CD8-positive, alpha-beta memory T cell (primary cell): ENCODE data around the gene CCBE1. TPM values are rescaled to one million over a fixed set of nuclear protein-coding genes. Genes with fewer than 3 reads are reported as not detected.

Experiments used
- CTCF ChIA-PET: fragments of 350-600 bp; sonication (Branson Sonifier 250); formaldehyde crosslinking; loops from one replicate; lab custom pipeline; 2021; ENCODE audit warnings: antibody characterized with exemption; lab: Charles Lee
- POLR2A ChIA-PET: fragments of 350-600 bp; sonication (Branson Sonifier 250); formaldehyde crosslinking; loops from one replicate; lab custom pipeline; 2021; ENCODE audit warnings: antibody characterized with exemption; lab: Charles Lee
- DNase-seq, 5 donors: peaks; one replicate each; pipeline versions ENCODE4 v3.0.0 to v3.0.0-alpha.2; 2020 to 2022; ENCODE audit warnings: mixed read lengths in 1 of 5
- H3K27ac ChIP-seq: one replicate; pipeline ENCODE4 v1.7.0; 2013; ENCODE audit warnings: low read depth, mild to moderate bottlenecking, low read length, moderate library complexity
- H3K27me3 ChIP-seq: 2 replicates; pipeline ENCODE4 v1.7.0; 2013; ENCODE audit warnings: low read length, mild to moderate bottlenecking; ENCODE audit not compliant: insufficient read depth, poor library complexity, severe bottlenecking
- H3K36me3 ChIP-seq: 2 replicates; pipeline ENCODE4 v1.7.0; 2013; ENCODE audit warnings: mild to moderate bottlenecking, low read length, moderate library complexity; ENCODE audit not compliant: insufficient read depth
- H3K4me1 ChIP-seq: 2 replicates; pipeline ENCODE4 v1.7.0; 2013; ENCODE audit warnings: mild to moderate bottlenecking, low read length, moderate library complexity; ENCODE audit not compliant: insufficient read depth
- H3K4me3 ChIP-seq: 2 replicates; pipeline ENCODE4 v1.7.0; 2013; ENCODE audit warnings: mild to moderate bottlenecking, low read length
- H3K9me3 ChIP-seq: 2 replicates; pipeline ENCODE4 v1.7.0; 2013; ENCODE audit warnings: mild to moderate bottlenecking, low read length
- H3K27ac Mint-ChIP-seq, 8 donors: one replicate each; pipeline ENCODE4 v1.8.0; 2020 to 2021; ENCODE audit warnings: mixed read lengths in 8 of 8, mild to moderate bottlenecking in 6 of 8, inconsistent platforms in 3 of 8, moderate library complexity in 3 of 8
- H3K27me3 Mint-ChIP-seq, 2 donors: one replicate each; pipeline ENCODE4 v1.8.0; 2020 to 2021; ENCODE audit warnings: mixed read lengths in 2 of 2, mild to moderate bottlenecking in 1 of 2, moderate library complexity in 1 of 2
- H3K36me3 Mint-ChIP-seq, 3 donors: one replicate each; pipeline ENCODE4 v1.8.0; 2020 to 2021; ENCODE audit warnings: mixed read lengths in 3 of 3, inconsistent platforms in 1 of 3, mild to moderate bottlenecking in 1 of 3
- H3K4me1 Mint-ChIP-seq, 3 donors: one replicate each; pipeline ENCODE4 v1.8.0; 2020 to 2021; ENCODE audit warnings: mixed read lengths in 3 of 3, inconsistent platforms in 1 of 3, mild to moderate bottlenecking in 1 of 3
- H3K4me3 Mint-ChIP-seq, 7 donors: one replicate each; pipeline ENCODE4 v1.8.0; 2020 to 2021; ENCODE audit warnings: mixed read lengths in 7 of 7, mild to moderate bottlenecking in 6 of 7, moderate library complexity in 4 of 7, inconsistent platforms in 2 of 7
- H3K9me3 Mint-ChIP-seq, 5 donors: one replicate each; pipeline ENCODE4 v1.8.0; 2020 to 2022; ENCODE audit warnings: mixed read lengths in 5 of 5, mild to moderate bottlenecking in 3 of 5, moderate library complexity in 2 of 5, inconsistent platforms in 1 of 5
- polyA plus RNA-seq: library from polyadenylated mRNA; unstranded; fragments of 300-500 nt; fragmentation: Illumina TruSeq; gene quantifications from one replicate; pipeline ENCODE4 v1.2.3, GENCODE V29; 2021
- total RNA-seq, 2 experiments: library from RNA; stranded (reverse); gene quantifications; one replicate each; pipeline ENCODE4 v1.2.3, GENCODE V29; 2021

Gene CCBE1
- total and polyA plus RNA-seq, 3 experiments from 2014 or later, result not detected

- no peaks in the 10 kb centered on the region for H3K36me3 ChIP-seq
- no peak overlapping the region for H3K27ac ChIP-seq
- CTCF ChIA-PET, result no interaction called here
- no peak overlapping the region for H3K4me3 ChIP-seq
- H3K9me3 Mint-ChIP-seq, result peaks cover 0 to 4% (median 0%) of the 10 kb centered on the region in 5 donors
- no peaks in the 10 kb centered on the region for H3K9me3 ChIP-seq
- peaks cover 8 to 22% of the 10 kb centered on the region in 2 donors for H3K27me3 Mint-ChIP-seq
- H3K4me1 Mint-ChIP-seq, result no peaks in the 10 kb centered on the region
- POLR2A ChIA-PET, result interaction anchor here (0.6 kb wide), 1 partner anchor 27 kb away, joined by 3 read pairs; no protein-coding TSS in a partner anchor
- no peak overlapping the region for H3K27ac Mint-ChIP-seq
- DNase-seq, result no peak
- no peak overlapping the region for H3K4me3 Mint-ChIP-seq
- H3K4me1 ChIP-seq, result no peaks in the 10 kb centered on the region
- no peaks in the 10 kb centered on the region for H3K36me3 Mint-ChIP-seq
- no peaks in the 10 kb centered on the region for H3K27me3 ChIP-seq
Observed at GRCh38 chr18:59451963-59452362, 245.3 kb downstream of the CCBE1 start.

GRCh38 chr18:59451073-59451472, 246.2 kb downstream of the CCBE1 start:
- no peak overlapping the region for H3K27ac Mint-ChIP-seq
- no peaks in the 10 kb centered on the region for H3K36me3 Mint-ChIP-seq
- H3K9me3 ChIP-seq, result no peaks in the 10 kb centered on the region
- ChIA-PET POLR2A (no interaction called here), CTCF (no interaction called here)
- H3K9me3 Mint-ChIP-seq, result peaks cover 0 to 4% (median 0%) of the 10 kb centered on the region in 5 donors
- H3K36me3 ChIP-seq, result no peaks in the 10 kb centered on the region
- no peaks in the 10 kb centered on the region for H3K27me3 ChIP-seq
- no peak overlapping the region for H3K4me3 ChIP-seq
- no peak overlapping the region for H3K27ac ChIP-seq
- H3K4me3 Mint-ChIP-seq, result no peak overlapping the region
- peaks cover 6 to 27% of the 10 kb centered on the region in 2 donors for H3K27me3 Mint-ChIP-seq
- no peaks in the 10 kb centered on the region for H3K4me1 Mint-ChIP-seq
- DNase-seq, result no peak
- H3K4me1 ChIP-seq, result no peaks in the 10 kb centered on the region

GRCh38 chr18:59448546-59448945, 248.7 kb downstream of the CCBE1 start:
- no peak overlapping the region for H3K4me3 ChIP-seq
- no peak overlapping the region for H3K27ac ChIP-seq
- CTCF ChIA-PET, result interaction anchor here (0.9 kb wide), 1 partner anchor 10 kb away, joined by 4 read pairs; no protein-coding TSS in a partner anchor
- no peaks in the 10 kb centered on the region for H3K4me1 Mint-ChIP-seq
- no peaks in the 10 kb centered on the region for H3K9me3 ChIP-seq
- peaks cover 0 to 4% (median 0%) of the 10 kb centered on the region in 5 donors for H3K9me3 Mint-ChIP-seq
- POLR2A ChIA-PET, result no interaction called here
- H3K36me3 Mint-ChIP-seq, result no peaks in the 10 kb centered on the region
- no peaks in the 10 kb centered on the region for H3K36me3 ChIP-seq
- no peaks in the 10 kb centered on the region for H3K4me1 ChIP-seq
- no peak overlapping the region for H3K27ac Mint-ChIP-seq
- H3K4me3 Mint-ChIP-seq, result no peak overlapping the region
- DNase-seq, result no peak
- H3K27me3 ChIP-seq, result no peaks in the 10 kb centered on the region
- H3K27me3 Mint-ChIP-seq, result peaks cover 7 to 30% of the 10 kb centered on the region in 2 donors

GRCh38 chr18:59446012-59446411, 251.2 kb downstream of the CCBE1 start:
- no peaks in the 10 kb centered on the region for H3K36me3 ChIP-seq
- H3K4me1 ChIP-seq, result no peaks in the 10 kb centered on the region
- H3K27ac ChIP-seq, result no peak overlapping the region
- Mint-ChIP-seq H3K4me1 (no peaks in the 10 kb centered on the region), H3K27me3 (peaks cover 7 to 23% of the 10 kb centered on the region in 2 donors), H3K4me3 (no peak overlapping the region), H3K9me3 (peaks cover 0 to 4% (median 0%) of the 10 kb centered on the region in 5 donors), H3K27ac (no peak overlapping the region), H3K36me3 (no peaks in the 10 kb centered on the region)
- CTCF ChIA-PET, result no interaction called here
- no peaks in the 10 kb centered on the region for H3K27me3 ChIP-seq
- H3K9me3 ChIP-seq, result no peaks in the 10 kb centered on the region
- no peak for DNase-seq
- no peak overlapping the region for H3K4me3 ChIP-seq
- POLR2A ChIA-PET, result no interaction called here

GRCh38 chr18:59437851-59438569, 259.2 kb downstream of the CCBE1 start:
- Mint-ChIP-seq H3K36me3 (no peaks in the 10 kb centered on the region), H3K9me3 (peaks cover 0 to 4% (median 0%) of the 10 kb centered on the region in 5 donors), H3K4me1 (no peaks in the 10 kb centered on the region), H3K4me3 (no peak overlapping the region), H3K27me3 (peaks cover 3 to 16% of the 10 kb centered on the region in 2 donors), H3K27ac (no peak overlapping the region)
- no peaks in the 10 kb centered on the region for H3K4me1 ChIP-seq
- no peaks in the 10 kb centered on the region for H3K9me3 ChIP-seq
- no peak overlapping the region for H3K4me3 ChIP-seq
- no peaks in the 10 kb centered on the region for H3K27me3 ChIP-seq
- no peak overlapping the region for H3K27ac ChIP-seq
- H3K36me3 ChIP-seq, result no peaks in the 10 kb centered on the region
- no peak for DNase-seq
- CTCF ChIA-PET, result no interaction called here
- POLR2A ChIA-PET, result no interaction called here

GRCh38 chr18:59432803-59433597, 264.2 kb downstream of the CCBE1 start:
- Mint-ChIP-seq H3K4me1 (no peaks in the 10 kb centered on the region), H3K4me3 (no peak overlapping the region)

GRCh38 chr18:59431131-59431530, 266.1 kb downstream of the CCBE1 start:
- no peaks in the 10 kb centered on the region for H3K4me1 Mint-ChIP-seq
- H3K36me3 Mint-ChIP-seq, result no peaks in the 10 kb centered on the region
- H3K9me3 Mint-ChIP-seq, result no peaks in the 10 kb centered on the region
- DNase-seq, result no peak
- peaks cover 2 to 13% of the 10 kb centered on the region in 2 donors for H3K27me3 Mint-ChIP-seq
- H3K27ac Mint-ChIP-seq, result peak overlapping the region in 1 of 8 donors; percentile 59
- Histone ChIP-seq H3K4me3 (no peak overlapping the region), H3K27me3 (no peaks in the 10 kb centered on the region), H3K36me3 (no peaks in the 10 kb centered on the region), H3K4me1 (no peaks in the 10 kb centered on the region), H3K9me3 (no peaks in the 10 kb centered on the region), H3K27ac (no peak overlapping the region)
- POLR2A ChIA-PET, result no interaction called here
- CTCF ChIA-PET, result no interaction called here
- H3K4me3 Mint-ChIP-seq, result no peak overlapping the region

More at GRCh38 chr18:59432803-59433597, 264.2 kb downstream of the CCBE1 start:
- Mint-ChIP-seq H3K36me3 (no peaks in the 10 kb centered on the region), H3K9me3 (no peaks in the 10 kb centered on the region), H3K27ac (no peak overlapping the region), H3K27me3 (peaks cover 5 to 16% of the 10 kb centered on the region in 2 donors)
- DNase-seq, result no peak
- POLR2A ChIA-PET, result no interaction called here
- Histone ChIP-seq H3K27ac (no peak overlapping the region), H3K36me3 (no peaks in the 10 kb centered on the region), H3K27me3 (no peaks in the 10 kb centered on the region), H3K9me3 (no peaks in the 10 kb centered on the region), H3K4me3 (no peak overlapping the region), H3K4me1 (no peaks in the 10 kb centered on the region)
- CTCF ChIA-PET, result interaction anchor here (0.6 kb wide), 1 partner anchor 110 kb away, joined by 4 read pairs; no protein-coding TSS in a partner anchor

GRCh38 chr18:59429608-59430007, 267.6 kb downstream of the CCBE1 start:
- Histone ChIP-seq H3K27ac (no peak overlapping the region), H3K27me3 (no peaks in the 10 kb centered on the region), H3K4me1 (no peaks in the 10 kb centered on the region), H3K4me3 (no peak overlapping the region), H3K9me3 (no peaks in the 10 kb centered on the region), H3K36me3 (no peaks in the 10 kb centered on the region)
- H3K9me3 Mint-ChIP-seq, result no peaks in the 10 kb centered on the region
- peaks cover 4 to 8% of the 10 kb centered on the region in 2 donors for H3K27me3 Mint-ChIP-seq
- no peak for DNase-seq
- no peak overlapping the region for H3K4me3 Mint-ChIP-seq
- H3K27ac Mint-ChIP-seq, result no peak overlapping the region
- no peaks in the 10 kb centered on the region for H3K4me1 Mint-ChIP-seq
- POLR2A ChIA-PET, result no interaction called here
- H3K36me3 Mint-ChIP-seq, result no peaks in the 10 kb centered on the region
- CTCF ChIA-PET, result no interaction called here
